ENCODE results near the gene NTN3. TPM values are rescaled to one million over a fixed set of nuclear protein-coding genes. Genes with fewer than 3 reads are reported as not detected.

NTN3 gene
- total RNA-seq, 1 experiment from 2014 or later: 0.24 TPM

- H3K9me3 ChIP-seq (replicated peaks): no peaks in the 10 kb centered on the region
- no peak for DNase-seq (ENCODE audit: low read depth in 1 of 2, low spot score in 2 of 2)
- no peak overlapping the region for H3K4me3 ChIP-seq
- no peak overlapping the region for H3K27ac ChIP-seq
- H3K4me1 ChIP-seq (replicated peaks): no peaks in the 10 kb centered on the region
- no peaks in the 10 kb centered on the region for H3K36me3 ChIP-seq
- no peaks in the 10 kb centered on the region for H3K27me3 ChIP-seq (replicated peaks)
These were observed 11.8 kb downstream of the NTN3 start for GRCh38 chr16:2482708-2483534.

- Histone ChIP-seq H3K27ac (no peak overlapping the region), H3K27me3 (replicated peaks) (no peaks in the 10 kb centered on the region), H3K36me3 (no peaks in the 10 kb centered on the region), H3K4me1 (replicated peaks) (no peaks in the 10 kb centered on the region), H3K4me3 (no peak overlapping the region), H3K9me3 (replicated peaks) (no peaks in the 10 kb centered on the region)
- no peak for DNase-seq (ENCODE audit: low read depth in 1 of 2, low spot score in 2 of 2)
These were observed 13.1 kb downstream of the NTN3 start for GRCh38 chr16:2483939-2484897.

GRCh38 chr16:2484898-2485508, 13.9 kb downstream of the NTN3 start:
- Histone ChIP-seq H3K36me3 (no peaks in the 10 kb centered on the region), H3K4me3 (no peak overlapping the region), H3K27ac (no peak overlapping the region), H3K9me3 (replicated peaks) (no peaks in the 10 kb centered on the region), H3K4me1 (replicated peaks) (no peaks in the 10 kb centered on the region), H3K27me3 (replicated peaks) (no peaks in the 10 kb centered on the region)
- DNase-seq (ENCODE audit: low read depth in 1 of 2, low spot score in 2 of 2): no peak

- H3K4me1 ChIP-seq (replicated peaks): no peaks in the 10 kb centered on the region
- H3K27ac ChIP-seq: no peak overlapping the region
- H3K36me3 ChIP-seq: no peaks in the 10 kb centered on the region
- H3K4me3 ChIP-seq: no peak overlapping the region
- DNase-seq (ENCODE audit: low read depth in 1 of 2, low spot score in 2 of 2): no peak
- no peaks in the 10 kb centered on the region for H3K9me3 ChIP-seq (replicated peaks)
- no peaks in the 10 kb centered on the region for H3K27me3 ChIP-seq (replicated peaks)
These were observed 14.9 kb downstream of the NTN3 start for GRCh38 chr16:2485811-2486507.

GRCh38 chr16:2486645-2487516, 15.8 kb downstream of the NTN3 start:
- no peak overlapping the region for H3K4me3 ChIP-seq
- H3K36me3 ChIP-seq: no peaks in the 10 kb centered on the region
- H3K27me3 ChIP-seq (replicated peaks): no peaks in the 10 kb centered on the region
- H3K9me3 ChIP-seq (replicated peaks): no peaks in the 10 kb centered on the region
- H3K27ac ChIP-seq: no peak overlapping the region
- DNase-seq (ENCODE audit: low read depth in 1 of 2, low spot score in 2 of 2): no peak
- no peaks in the 10 kb centered on the region for H3K4me1 ChIP-seq (replicated peaks)

GRCh38 chr16:2487517-2487842, 16.4 kb downstream of the NTN3 start:
- H3K9me3 ChIP-seq (replicated peaks): no peaks in the 10 kb centered on the region
- no peaks in the 10 kb centered on the region for H3K36me3 ChIP-seq
- H3K4me3 ChIP-seq: no peak overlapping the region
- no peaks in the 10 kb centered on the region for H3K4me1 ChIP-seq (replicated peaks)
- no peaks in the 10 kb centered on the region for H3K27me3 ChIP-seq (replicated peaks)
- no peak for DNase-seq (ENCODE audit: low read depth in 1 of 2, low spot score in 2 of 2)
- no peak overlapping the region for H3K27ac ChIP-seq

GRCh38 chr16:2487903-2488531, 16.9 kb downstream of the NTN3 start:
- Histone ChIP-seq H3K9me3 (replicated peaks) (no peaks in the 10 kb centered on the region), H3K27me3 (replicated peaks) (no peaks in the 10 kb centered on the region), H3K4me1 (replicated peaks) (no peaks in the 10 kb centered on the region), H3K36me3 (no peaks in the 10 kb centered on the region), H3K4me3 (no peak overlapping the region), H3K27ac (no peak overlapping the region)
- no peak for DNase-seq (ENCODE audit: low read depth in 1 of 2, low spot score in 2 of 2)

GRCh38 chr16:2489581-2489980, 18.5 kb downstream of the NTN3 start:
- no peaks in the 10 kb centered on the region for H3K9me3 ChIP-seq (replicated peaks)
- no peak for DNase-seq (ENCODE audit: low read depth in 1 of 2, low spot score in 2 of 2)
- no peaks in the 10 kb centered on the region for H3K4me1 ChIP-seq (replicated peaks)
- H3K27me3 ChIP-seq (replicated peaks): no peaks in the 10 kb centered on the region
- H3K36me3 ChIP-seq: no peaks in the 10 kb centered on the region
- no peak overlapping the region for H3K27ac ChIP-seq
- H3K4me3 ChIP-seq: no peak overlapping the region

GRCh38 chr16:2490190-2491105, 19.4 kb downstream of the NTN3 start:
- H3K36me3 ChIP-seq: no peaks in the 10 kb centered on the region
- H3K9me3 ChIP-seq (replicated peaks): no peaks in the 10 kb centered on the region
- no peak overlapping the region for H3K27ac ChIP-seq
- no peaks in the 10 kb centered on the region for H3K27me3 ChIP-seq (replicated peaks)
- no peak overlapping the region for H3K4me3 ChIP-seq
- no peak for DNase-seq (ENCODE audit: low read depth in 1 of 2, low spot score in 2 of 2)
- H3K4me1 ChIP-seq (replicated peaks): no peaks in the 10 kb centered on the region

- H3K9me3 ChIP-seq (replicated peaks): no peaks in the 10 kb centered on the region
- H3K27me3 ChIP-seq (replicated peaks): no peaks in the 10 kb centered on the region
- H3K27ac ChIP-seq: no peak overlapping the region
- H3K4me1 ChIP-seq (replicated peaks): peaks cover 5% of the 10 kb centered on the region
- DNase-seq (ENCODE audit: low read depth in 1 of 2, low spot score in 2 of 2): no peak
- no peak overlapping the region for H3K4me3 ChIP-seq
- peaks cover 12% of the 10 kb centered on the region for H3K36me3 ChIP-seq
These were observed 21.2 kb downstream of the NTN3 start for GRCh38 chr16:2492292-2492691.

GRCh38 chr16:2493605-2494004, 22.5 kb downstream of the NTN3 start:
- no peak for DNase-seq (ENCODE audit: low read depth in 1 of 2, low spot score in 2 of 2)
- Histone ChIP-seq H3K9me3 (replicated peaks) (no peaks in the 10 kb centered on the region), H3K27me3 (replicated peaks) (no peaks in the 10 kb centered on the region), H3K27ac (no peak overlapping the region), H3K36me3 (peaks cover 22% of the 10 kb centered on the region), H3K4me3 (no peak overlapping the region), H3K4me1 (replicated peaks) (peaks cover 10% of the 10 kb centered on the region)

GRCh38 chr16:2494616-2495015, 23.5 kb downstream of the NTN3 start:
- DNase-seq (ENCODE audit: low read depth in 1 of 2, low spot score in 2 of 2): no peak
- H3K9me3 ChIP-seq (replicated peaks): no peaks in the 10 kb centered on the region
- H3K27ac ChIP-seq: no peak overlapping the region
- H3K27me3 ChIP-seq (replicated peaks): no peaks in the 10 kb centered on the region
- H3K4me1 ChIP-seq (replicated peaks): peaks cover 10% of the 10 kb centered on the region
- H3K36me3 ChIP-seq: peaks cover 28% of the 10 kb centered on the region
- H3K4me3 ChIP-seq: no peak overlapping the region

Data from SJSA1 (cell line).